Neuronal stem cell (in vitro differentiated cells): ENCODE data around the gene ZACN.

Source experiments
- DNase-seq: peaks from one replicate; pipeline ENCODE4 v3.0.0-alpha.2; 2013; ENCODE audit warnings: low spot score
- H2AFZ ChIP-seq: one replicate; pipeline ENCODE4 v1.6.1; 2013; ENCODE audit warnings: mild to moderate bottlenecking, low read length, inconsistent platforms
- H2AK5ac ChIP-seq: 2 replicates; pipeline ENCODE4 v1.6.1; 2013; ENCODE audit warnings: low read depth, mild to moderate bottlenecking, inconsistent platforms, low read length, moderate library complexity, mixed read lengths
- H2BK120ac ChIP-seq: 2 replicates; pipeline ENCODE4 v1.6.1; 2013; ENCODE audit warnings: low read depth, mild to moderate bottlenecking, inconsistent platforms, low read length, moderate library complexity, mixed read lengths
- H2BK12ac ChIP-seq: one replicate; pipeline ENCODE4 v1.6.1; 2013; ENCODE audit warnings: low read length, inconsistent platforms
- H2BK15ac ChIP-seq: 2 replicates; pipeline ENCODE4 v1.6.1; 2013; ENCODE audit warnings: mild to moderate bottlenecking, low read length, inconsistent platforms, mixed read lengths
- H2BK5ac ChIP-seq: one replicate; pipeline ENCODE4 v1.6.1; 2013; ENCODE audit warnings: inconsistent platforms, mild to moderate bottlenecking, low read length, moderate library complexity
- H3K14ac ChIP-seq: one replicate; pipeline ENCODE4 v1.6.1; 2013; ENCODE audit warnings: low read length, inconsistent platforms
- H3K18ac ChIP-seq: 2 replicates; pipeline ENCODE4 v1.6.1; 2013; ENCODE audit warnings: low read length, inconsistent platforms
- H3K23ac ChIP-seq: 2 replicates; pipeline ENCODE4 v1.6.1; 2013; ENCODE audit warnings: low read depth, mild to moderate bottlenecking, mixed read lengths, low read length, inconsistent platforms; ENCODE audit not compliant: poor library complexity
- H3K27ac ChIP-seq: replicated peaks from 3 replicates; pipeline ENCODE4 v1.5.1; 2013; ENCODE audit warnings: low read length, inconsistent platforms
- H3K27me3 ChIP-seq, 3 experiments: 2 replicates each; pipeline ENCODE4 v1.6.1; 2013; ENCODE audit warnings: low read length in 3 of 3, mild to moderate bottlenecking in 2 of 3, inconsistent platforms in 1 of 3, low read depth in 1 of 3, mixed read lengths in 1 of 3, moderate library complexity in 1 of 3; ENCODE audit not compliant: control insufficient read depth in 3 of 3, insufficient read depth in 3 of 3
- H3K36me3 ChIP-seq, 2 donors: replicated peaks in 1 of 2; 2 replicates each; pipeline ENCODE4 v1.6.1; 2013; ENCODE audit warnings: low read length in 2 of 2; ENCODE audit not compliant: control insufficient read depth in 2 of 2, insufficient read depth in 2 of 2
- H3K4ac ChIP-seq: 2 replicates; pipeline ENCODE4 v1.6.1; 2013; ENCODE audit warnings: inconsistent platforms, mild to moderate bottlenecking, low read length, moderate library complexity
- H3K4me1 ChIP-seq, 2 donors: 1 replicate in 1 of 2; 2 replicates in 1 of 2; pipeline ENCODE4 v1.6.1; 2013; ENCODE audit warnings: low read length in 2 of 2, low read depth in 1 of 2; ENCODE audit not compliant: control insufficient read depth in 2 of 2, insufficient read depth in 1 of 2
- H3K4me2 ChIP-seq: one replicate; pipeline ENCODE4 v1.6.1; 2013; ENCODE audit warnings: mild to moderate bottlenecking, low read length, inconsistent platforms; ENCODE audit not compliant: insufficient read depth, poor library complexity, severe bottlenecking
- H3K4me3 ChIP-seq, 2 donors: 2 replicates each; pipeline ENCODE4 v1.5.1; 2013; ENCODE audit warnings: low read length in 2 of 2, mild to moderate bottlenecking in 2 of 2, inconsistent platforms in 1 of 2, moderate library complexity in 1 of 2
- H3K79me1 ChIP-seq: one replicate; pipeline ENCODE4 v1.6.1; 2013; ENCODE audit warnings: low read depth, mild to moderate bottlenecking, inconsistent platforms, low read length, moderate library complexity
- H3K9ac ChIP-seq: one replicate; pipeline ENCODE4 v1.6.1; 2013; ENCODE audit warnings: mild to moderate bottlenecking, low read depth, low read length, inconsistent platforms; ENCODE audit not compliant: poor library complexity
- H3K9me3 ChIP-seq, 2 donors: replicated peaks in 1 of 2; 2 replicates each; pipeline versions ENCODE3 to v1.6.1; 2013; ENCODE audit warnings: low read length in 2 of 2, mild to moderate bottlenecking in 2 of 2, inconsistent platforms in 1 of 2, low read depth in 1 of 2, mixed read lengths in 1 of 2, moderate library complexity in 1 of 2; ENCODE audit not compliant: control insufficient read depth in 2 of 2, insufficient read depth in 1 of 2
- H4K8ac ChIP-seq: one replicate; pipeline ENCODE4 v1.6.1; 2013; ENCODE audit warnings: low read depth, mild to moderate bottlenecking, inconsistent platforms, low read length, moderate library complexity
- H4K91ac ChIP-seq: one replicate; pipeline ENCODE4 v1.6.1; 2013; ENCODE audit warnings: low read length, low read depth, mild to moderate bottlenecking, inconsistent platforms; ENCODE audit not compliant: poor library complexity
- WGBS, 2 donors: extraction: QIAGEN DNeasy Blood & Tissue Kit; methylation state at CpG; one replicate each; pipeline ENCODE4 v1.1.7; 2013; ENCODE audit warnings: missing lambda C conversion rate in 2 of 2, mixed read lengths in 1 of 2; ENCODE audit not compliant: insufficient read length in 2 of 2, insufficient replicate concordance in 1 of 2; ENCODE audit errors: extremely low coverage in 2 of 2; 5-methylcytosine and 5-hydroxymethylcytosine counted together

ZACN gene

GRCh38 chr17:76092526-76093413, 13.8 kb downstream of the ZACN start:
- peaks cover 50 to 96% of the 10 kb centered on the region in 2 donors for H3K36me3 ChIP-seq
- H3K79me1 ChIP-seq, result peaks cover 2% of the 10 kb centered on the region
- H4K91ac ChIP-seq, result no peak overlapping the region
- WGBS, 2 donors, result no CpG with 5 or more reads among the region's 20 CpGs
- no peak overlapping the region for H3K4me3 ChIP-seq
- DNase-seq, result no peak
- no peaks in the 10 kb centered on the region for H3K9me3 ChIP-seq
- H4K8ac ChIP-seq, result no peak overlapping the region
- peak overlapping the region; percentile 28 for H3K18ac ChIP-seq
- no peak overlapping the region for H2AK5ac ChIP-seq
- no peaks in the 10 kb centered on the region for H3K27me3 ChIP-seq
- no peak overlapping the region for H2AFZ ChIP-seq
- H3K4me2 ChIP-seq, result no peak overlapping the region
- no peak overlapping the region for H2BK12ac ChIP-seq
- H3K23ac ChIP-seq, result no peak overlapping the region
- H2BK5ac ChIP-seq, result no peak overlapping the region
- H2BK120ac ChIP-seq, result no peak overlapping the region
- H3K14ac ChIP-seq, result no peak overlapping the region
- no peaks in the 10 kb centered on the region for H3K4me1 ChIP-seq
- H2BK15ac ChIP-seq, result no peak overlapping the region
- no peak overlapping the region for H3K4ac ChIP-seq
- H3K9ac ChIP-seq, result no peak overlapping the region
- H3K27ac ChIP-seq, result no peak overlapping the region

GRCh38 chr17:76094046-76094445, 15.1 kb downstream of the ZACN start:
- Histone ChIP-seq H3K23ac (no peak overlapping the region), H2BK15ac (no peak overlapping the region), H3K4me2 (no peak overlapping the region), H3K9ac (no peak overlapping the region), H2BK5ac (no peak overlapping the region), H3K36me3 (peaks cover 40 to 92% of the 10 kb centered on the region in 2 donors), H2AFZ (no peak overlapping the region), H3K27ac (no peak overlapping the region), H2BK12ac (no peak overlapping the region), H4K91ac (no peak overlapping the region), H3K4me1 (no peaks in the 10 kb centered on the region), H3K9me3 (no peaks in the 10 kb centered on the region), H3K27me3 (no peaks in the 10 kb centered on the region), H2AK5ac (no peak overlapping the region), H3K4me3 (no peak overlapping the region), H4K8ac (no peak overlapping the region), H2BK120ac (no peak overlapping the region), H3K14ac (no peak overlapping the region), H3K18ac (no peak overlapping the region), H3K4ac (no peak overlapping the region), H3K79me1 (peaks cover 2% of the 10 kb centered on the region)
- no CpG with 5 or more reads among the region's 11 CpGs for WGBS, 2 donors
- no peak for DNase-seq

GRCh38 chr17:76095943-76096342, 17.0 kb downstream of the ZACN start:
- H2AK5ac ChIP-seq, result no peak overlapping the region
- H3K4ac ChIP-seq, result no peak overlapping the region
- no peak overlapping the region for H3K23ac ChIP-seq
- no peak overlapping the region for H4K91ac ChIP-seq
- H3K9me3 ChIP-seq, result no peaks in the 10 kb centered on the region
- H3K9ac ChIP-seq, result no peak overlapping the region
- H3K79me1 ChIP-seq, result peaks cover 2% of the 10 kb centered on the region
- H2BK12ac ChIP-seq, result no peak overlapping the region
- no peak overlapping the region for H3K18ac ChIP-seq
- H3K27ac ChIP-seq, result no peak overlapping the region
- H3K4me3 ChIP-seq, result no peak overlapping the region
- no peak overlapping the region for H4K8ac ChIP-seq
- H3K14ac ChIP-seq, result no peak overlapping the region
- no peak overlapping the region for H2AFZ ChIP-seq
- no peaks in the 10 kb centered on the region for H3K27me3 ChIP-seq
- no peak overlapping the region for H2BK15ac ChIP-seq
- H3K4me1 ChIP-seq, result no peaks in the 10 kb centered on the region
- peaks cover 31 to 91% of the 10 kb centered on the region in 2 donors for H3K36me3 ChIP-seq
- H2BK120ac ChIP-seq, result no peak overlapping the region
- H2BK5ac ChIP-seq, result no peak overlapping the region
- DNase-seq, result no peak
- H3K4me2 ChIP-seq, result no peak overlapping the region
- no CpG with 5 or more reads among the region's 13 CpGs for WGBS, 2 donors

GRCh38 chr17:76097716-76098295, 18.8 kb downstream of the ZACN start:
- Histone ChIP-seq H4K91ac (no peak overlapping the region), H3K27ac (no peak overlapping the region), H2AK5ac (no peak overlapping the region), H2BK12ac (no peak overlapping the region), H2BK15ac (no peak overlapping the region), H4K8ac (no peak overlapping the region), H3K18ac (no peak overlapping the region), H3K4me1 (peaks cover 2% of the 10 kb centered on the region in 2 donors), H3K4me2 (no peak overlapping the region), H3K4ac (no peak overlapping the region), H2BK120ac (no peak overlapping the region), H2AFZ (no peak overlapping the region), H3K9ac (no peak overlapping the region), H3K27me3 (no peaks in the 10 kb centered on the region), H3K4me3 (peak overlapping the region in 1 of 2 donors; percentile 65), H3K14ac (no peak overlapping the region), H3K9me3 (no peaks in the 10 kb centered on the region), H2BK5ac (no peak overlapping the region), H3K23ac (peak overlapping the region; percentile 91), H3K36me3 (peaks cover 31 to 93% of the 10 kb centered on the region in 2 donors), H3K79me1 (peaks cover 6% of the 10 kb centered on the region)
- WGBS, 2 donors, result no CpG with 5 or more reads among the region's 19 CpGs
- DNase-seq, result no peak
